Measurements from ENCODE around the gene RALGPS1. TPM values are rescaled to one million over a fixed set of nuclear protein-coding genes. Genes with fewer than 3 reads are reported as not detected.

RALGPS1 gene
- total and polyA plus RNA-seq, 2 of the 13 experiments (the other 11 are each of a cell fraction or from before 2014, with no cell fraction given), result 3.7 to 6.5 TPM

DNA sequence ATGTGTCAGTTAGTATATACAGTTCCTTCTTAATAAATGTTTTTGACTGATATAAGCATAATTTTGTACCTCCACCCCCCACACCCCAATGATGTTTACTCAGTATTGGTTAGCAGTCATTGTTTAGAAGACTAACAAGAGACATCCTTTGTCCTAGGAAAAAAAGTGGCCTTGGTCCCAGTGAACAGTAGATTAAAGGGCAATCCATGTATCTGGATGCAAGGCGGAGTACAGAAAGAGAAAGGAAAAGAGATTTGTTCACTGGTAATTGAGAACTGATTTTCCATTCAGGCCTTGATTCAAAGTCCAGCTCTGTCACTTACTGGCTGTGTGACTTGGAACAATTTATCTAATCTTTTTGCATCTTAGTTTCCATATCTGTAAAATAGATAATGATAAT is 4.6 kb downstream of the RALGPS1 start (continued):
- TF ChIP-seq FOXK2 (IDR thresholded peaks at IDR 0.05) (no peak), ZNF724P (CRISPR knock-in tag; IDR thresholded peaks at IDR 0.05; ENCODE audit: borderline replicate concordance) (no peak), NFKBIZ (CRISPR knock-in tag; IDR thresholded peaks at IDR 0.05) (no peak), GPN1 (CRISPR knock-in tag; IDR thresholded peaks at IDR 0.05; ENCODE audit: borderline replicate concordance) (no peak), ARHGAP35 (CRISPR knock-in tag; IDR thresholded peaks at IDR 0.05; ENCODE audit: borderline replicate concordance) (no peak), SALL2 (CRISPR knock-in tag; IDR thresholded peaks at IDR 0.05) (no peak), ZNF629 (CRISPR knock-in tag; conservative IDR thresholded peaks at IDR 0.05) (no peak), BHLHE40 (IDR thresholded peaks at IDR 0.05; ENCODE audit: low read length) (no peak), ZFP82 (CRISPR knock-in tag; IDR thresholded peaks at IDR 0.05; ENCODE audit: borderline replicate concordance) (no peak), ZBTB3 (CRISPR knock-in tag; IDR thresholded peaks at IDR 0.05; ENCODE audit: borderline replicate concordance, low read depth) (no peak), TMF1 (CRISPR knock-in tag; IDR thresholded peaks at IDR 0.05; ENCODE audit: low read depth) (no peak), ZSCAN12 (CRISPR knock-in tag; IDR thresholded peaks at IDR 0.05) (no peak), RFXANK (CRISPR knock-in tag; IDR thresholded peaks at IDR 0.05) (no peak), RCOR2 (CRISPR knock-in tag; IDR thresholded peaks at IDR 0.05) (peak; percentile 72; the same call in 1 of the 2 replicates), WIZ (CRISPR knock-in tag; IDR thresholded peaks at IDR 0.05) (no peak), NFKB2 (CRISPR knock-in tag; IDR thresholded peaks at IDR 0.05; ENCODE audit: borderline replicate concordance) (no peak)
- TF ChIP-seq, protein P1, sequence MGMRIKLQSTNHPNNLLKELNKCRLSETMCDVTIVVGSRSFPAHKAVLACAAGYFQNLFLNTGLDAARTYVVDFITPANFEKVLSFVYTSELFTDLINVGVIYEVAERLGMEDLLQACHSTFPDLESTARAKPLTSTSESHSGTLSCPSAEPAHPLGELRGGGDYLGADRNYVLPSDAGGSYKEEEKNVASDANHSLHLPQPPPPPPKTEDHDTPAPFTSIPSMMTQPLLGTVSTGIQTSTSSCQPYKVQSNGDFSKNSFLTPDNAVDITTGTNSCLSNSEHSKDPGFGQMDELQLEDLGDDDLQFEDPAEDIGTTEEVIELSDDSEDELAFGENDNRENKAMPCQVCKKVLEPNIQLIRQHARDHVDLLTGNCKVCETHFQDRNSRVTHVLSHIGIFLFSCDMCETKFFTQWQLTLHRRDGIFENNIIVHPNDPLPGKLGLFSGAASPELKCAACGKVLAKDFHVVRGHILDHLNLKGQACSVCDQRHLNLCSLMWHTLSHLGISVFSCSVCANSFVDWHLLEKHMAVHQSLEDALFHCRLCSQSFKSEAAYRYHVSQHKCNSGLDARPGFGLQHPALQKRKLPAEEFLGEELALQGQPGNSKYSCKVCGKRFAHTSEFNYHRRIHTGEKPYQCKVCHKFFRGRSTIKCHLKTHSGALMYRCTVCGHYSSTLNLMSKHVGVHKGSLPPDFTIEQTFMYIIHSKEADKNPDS (CRISPR knock-in tag; IDR thresholded peaks at IDR 0.05), result no peak
- TF ChIP-seq, protein P2, sequence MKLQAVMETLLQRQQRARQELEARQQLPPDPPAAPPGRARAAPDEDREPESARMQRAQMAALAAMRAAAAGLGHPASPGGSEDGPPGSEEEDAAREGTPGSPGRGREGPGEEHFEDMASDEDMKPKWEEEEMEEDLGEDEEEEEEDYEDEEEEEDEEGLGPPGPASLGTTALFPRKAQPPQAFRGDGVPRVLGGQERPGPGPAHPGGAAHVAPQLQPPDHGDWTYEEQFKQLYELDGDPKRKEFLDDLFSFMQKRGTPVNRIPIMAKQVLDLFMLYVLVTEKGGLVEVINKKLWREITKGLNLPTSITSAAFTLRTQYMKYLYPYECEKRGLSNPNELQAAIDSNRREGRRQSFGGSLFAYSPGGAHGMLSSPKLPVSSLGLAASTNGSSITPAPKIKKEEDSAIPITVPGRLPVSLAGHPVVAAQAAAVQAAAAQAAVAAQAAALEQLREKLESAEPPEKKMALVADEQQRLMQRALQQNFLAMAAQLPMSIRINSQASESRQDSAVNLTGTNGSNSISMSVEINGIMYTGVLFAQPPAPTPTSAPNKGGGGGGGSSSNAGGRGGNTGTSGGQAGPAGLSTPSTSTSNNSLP (IDR thresholded peaks at IDR 0.05; ENCODE audit: low read depth, low read length), result peak; percentile 87
- TF ChIP-seq, protein P3, sequence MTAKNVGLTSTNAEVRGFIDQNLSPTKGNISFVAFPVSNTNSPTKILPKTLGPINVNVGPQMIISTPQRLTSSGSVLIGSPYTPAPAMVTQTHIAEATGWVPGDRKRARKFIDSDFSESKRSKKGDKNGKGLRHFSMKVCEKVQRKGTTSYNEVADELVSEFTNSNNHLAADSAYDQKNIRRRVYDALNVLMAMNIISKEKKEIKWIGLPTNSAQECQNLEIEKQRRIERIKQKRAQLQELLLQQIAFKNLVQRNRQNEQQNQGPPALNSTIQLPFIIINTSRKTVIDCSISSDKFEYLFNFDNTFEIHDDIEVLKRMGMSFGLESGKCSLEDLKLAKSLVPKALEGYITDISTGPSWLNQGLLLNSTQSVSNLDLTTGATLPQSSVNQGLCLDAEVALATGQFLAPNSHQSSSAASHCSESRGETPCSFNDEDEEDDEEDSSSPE (CRISPR knock-in tag; IDR thresholded peaks at IDR 0.05), result no peak
- TF ChIP-seq, protein P4, sequence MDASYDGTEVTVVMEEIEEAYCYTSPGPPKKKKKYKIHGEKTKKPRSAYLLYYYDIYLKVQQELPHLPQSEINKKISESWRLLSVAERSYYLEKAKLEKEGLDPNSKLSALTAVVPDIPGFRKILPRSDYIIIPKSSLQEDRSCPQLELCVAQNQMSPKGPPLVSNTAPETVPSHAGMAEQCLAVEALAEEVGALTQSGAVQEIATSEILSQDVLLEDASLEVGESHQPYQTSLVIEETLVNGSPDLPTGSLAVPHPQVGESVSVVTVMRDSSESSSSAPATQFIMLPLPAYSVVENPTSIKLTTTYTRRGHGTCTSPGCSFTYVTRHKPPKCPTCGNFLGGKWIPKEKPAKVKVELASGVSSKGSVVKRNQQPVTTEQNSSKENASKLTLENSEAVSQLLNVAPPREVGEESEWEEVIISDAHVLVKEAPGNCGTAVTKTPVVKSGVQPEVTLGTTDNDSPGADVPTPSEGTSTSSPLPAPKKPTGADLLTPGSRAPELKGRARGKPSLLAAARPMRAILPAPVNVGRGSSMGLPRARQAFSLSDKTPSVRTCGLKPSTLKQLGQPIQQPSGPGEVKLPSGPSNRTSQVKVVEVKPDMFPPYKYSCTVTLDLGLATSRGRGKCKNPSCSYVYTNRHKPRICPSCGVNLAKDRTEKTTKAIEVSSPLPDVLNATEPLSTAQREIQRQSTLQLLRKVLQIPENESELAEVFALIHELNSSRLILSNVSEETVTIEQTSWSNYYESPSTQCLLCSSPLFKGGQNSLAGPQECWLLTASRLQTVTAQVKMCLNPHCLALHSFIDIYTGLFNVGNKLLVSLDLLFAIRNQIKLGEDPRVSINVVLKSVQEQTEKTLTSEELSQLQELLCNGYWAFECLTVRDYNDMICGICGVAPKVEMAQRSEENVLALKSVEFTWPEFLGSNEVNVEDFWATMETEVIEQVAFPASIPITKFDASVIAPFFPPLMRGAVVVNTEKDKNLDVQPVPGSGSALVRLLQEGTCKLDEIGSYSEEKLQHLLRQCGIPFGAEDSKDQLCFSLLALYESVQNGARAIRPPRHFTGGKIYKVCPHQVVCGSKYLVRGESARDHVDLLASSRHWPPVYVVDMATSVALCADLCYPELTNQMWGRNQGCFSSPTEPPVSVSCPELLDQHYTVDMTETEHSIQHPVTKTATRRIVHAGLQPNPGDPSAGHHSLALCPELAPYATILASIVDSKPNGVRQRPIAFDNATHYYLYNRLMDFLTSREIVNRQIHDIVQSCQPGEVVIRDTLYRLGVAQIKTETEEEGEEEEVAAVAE (CRISPR knock-in tag; IDR thresholded peaks at IDR 0.05; ENCODE audit: borderline replicate concordance), result no peak
- TF ChIP-seq, protein P5, sequence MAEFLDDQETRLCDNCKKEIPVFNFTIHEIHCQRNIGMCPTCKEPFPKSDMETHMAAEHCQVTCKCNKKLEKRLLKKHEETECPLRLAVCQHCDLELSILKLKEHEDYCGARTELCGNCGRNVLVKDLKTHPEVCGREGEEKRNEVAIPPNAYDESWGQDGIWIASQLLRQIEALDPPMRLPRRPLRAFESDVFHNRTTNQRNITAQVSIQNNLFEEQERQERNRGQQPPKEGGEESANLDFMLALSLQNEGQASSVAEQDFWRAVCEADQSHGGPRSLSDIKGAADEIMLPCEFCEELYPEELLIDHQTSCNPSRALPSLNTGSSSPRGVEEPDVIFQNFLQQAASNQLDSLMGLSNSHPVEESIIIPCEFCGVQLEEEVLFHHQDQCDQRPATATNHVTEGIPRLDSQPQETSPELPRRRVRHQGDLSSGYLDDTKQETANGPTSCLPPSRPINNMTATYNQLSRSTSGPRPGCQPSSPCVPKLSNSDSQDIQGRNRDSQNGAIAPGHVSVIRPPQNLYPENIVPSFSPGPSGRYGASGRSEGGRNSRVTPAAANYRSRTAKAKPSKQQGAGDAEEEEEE (CRISPR knock-in tag; IDR thresholded peaks at IDR 0.05; ENCODE audit: borderline replicate concordance), result no peak

Data from HepG2 (cell line).